ELR (cell line): ENCODE measurements around the gene SPINK5.

Experiments
- DNase-seq: peaks from one replicate; pipeline ENCODE4 v3.0.0-alpha.2; 2015; ENCODE audit warnings: low read depth

The SPINK5 gene

DNA sequence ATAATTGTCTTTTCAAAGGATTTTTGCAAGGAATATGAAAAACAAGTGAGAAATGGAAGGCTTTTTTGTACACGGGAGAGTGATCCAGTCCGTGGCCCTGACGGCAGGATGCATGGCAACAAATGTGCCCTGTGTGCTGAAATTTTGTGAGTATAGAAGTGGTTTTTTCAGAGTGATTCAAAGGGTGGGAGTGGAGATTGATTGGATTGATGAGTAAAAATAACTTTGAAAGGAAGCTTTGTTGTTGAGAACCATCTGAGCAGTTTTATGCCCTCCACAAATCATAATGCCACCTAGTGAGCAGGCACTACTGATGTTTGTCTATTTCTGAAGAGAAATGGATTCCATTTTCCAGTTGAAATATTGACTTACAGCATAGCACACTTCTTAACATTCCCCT lies 30.6 kb downstream of the SPINK5 start:
- no peak for DNase-seq

GRCh38 chr5:148104226-148104625 lies 40.4 kb downstream of the SPINK5 start:
- DNase-seq = no peak

GRCh38 chr5:148107608-148108007 lies 43.8 kb downstream of the SPINK5 start:
- no peak for DNase-seq

- no peak for DNase-seq
Measured at GRCh38 chr5:148113243-148113642, 49.5 kb downstream of the SPINK5 start.

GRCh38 chr5:148120317-148120716 lies 56.5 kb downstream of the SPINK5 start:
- DNase-seq = no peak

GRCh38 chr5:148125641-148126040 lies 61.9 kb downstream of the SPINK5 start:
- DNase-seq = peak; percentile 26

DNA sequence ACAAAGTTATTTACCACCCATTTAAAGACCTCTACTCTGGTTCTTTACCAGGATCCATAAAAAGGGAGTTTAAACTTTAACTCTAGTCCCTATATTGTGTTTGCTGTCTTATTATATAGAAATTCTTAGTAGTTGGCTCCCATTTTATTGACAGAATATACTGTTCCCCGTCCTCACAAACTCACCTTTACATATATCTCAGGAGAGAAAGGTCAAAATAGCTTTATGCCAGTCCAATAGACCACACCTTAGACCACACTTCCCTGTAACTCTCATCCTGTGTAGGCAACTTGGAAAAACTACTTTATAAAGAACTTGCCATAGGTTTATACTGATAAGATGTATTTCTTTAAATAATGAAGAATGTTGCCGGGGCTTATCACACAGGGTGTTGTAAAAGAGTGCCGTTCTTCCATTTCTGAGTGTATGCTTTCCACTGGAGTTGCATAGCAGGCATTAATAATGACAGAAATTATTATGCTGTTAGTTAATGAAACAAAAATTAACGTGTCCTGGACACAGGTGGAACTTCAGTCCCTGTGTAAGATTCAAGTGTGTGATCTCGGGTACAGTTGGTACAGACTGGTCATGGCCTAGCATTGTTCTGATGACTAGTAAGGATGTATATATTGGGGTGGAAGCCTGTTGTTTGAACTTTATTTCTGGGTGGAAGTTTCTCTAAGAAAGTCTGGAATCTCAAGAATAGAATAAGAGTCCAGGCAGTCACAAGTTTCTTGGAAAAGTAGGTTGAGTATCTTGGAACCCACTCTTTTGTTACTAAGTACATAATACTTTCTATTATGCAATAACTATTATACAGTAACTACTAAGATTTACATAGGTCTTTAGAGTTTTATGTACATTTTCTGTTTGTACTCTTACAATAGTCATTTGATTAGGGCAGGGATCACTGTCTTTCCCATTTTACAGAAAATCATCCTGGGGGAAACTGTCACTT lies 71.6 kb downstream of the SPINK5 start:
- DNase-seq = no peak

- DNase-seq = no peak
Measured at GRCh38 chr5:148140846-148141245, 77.1 kb downstream of the SPINK5 start.

DNA sequence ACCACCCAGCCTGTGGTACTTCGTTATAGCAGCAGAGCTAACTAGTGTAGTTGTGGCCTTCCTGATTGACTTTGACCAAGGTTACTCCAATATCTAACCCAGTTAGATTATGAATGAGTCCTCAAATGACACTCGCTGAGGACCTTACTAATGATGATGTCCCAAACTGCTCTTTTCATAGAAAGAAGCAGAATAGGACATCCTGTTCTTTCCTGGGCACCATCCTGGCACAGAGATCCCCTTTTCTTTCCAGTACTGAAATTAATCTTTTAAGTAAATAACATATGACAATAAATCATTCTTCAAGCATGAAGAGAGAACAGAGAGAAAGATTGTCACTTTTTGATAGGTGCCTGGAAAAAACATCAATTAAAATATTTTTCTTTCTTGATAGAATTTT lies 77.9 kb downstream of the SPINK5 start:
- DNase-seq = no peak

GRCh38 chr5:148145916-148146315 lies 82.1 kb downstream of the SPINK5 start:
- DNase-seq = peak; percentile 8

DNA sequence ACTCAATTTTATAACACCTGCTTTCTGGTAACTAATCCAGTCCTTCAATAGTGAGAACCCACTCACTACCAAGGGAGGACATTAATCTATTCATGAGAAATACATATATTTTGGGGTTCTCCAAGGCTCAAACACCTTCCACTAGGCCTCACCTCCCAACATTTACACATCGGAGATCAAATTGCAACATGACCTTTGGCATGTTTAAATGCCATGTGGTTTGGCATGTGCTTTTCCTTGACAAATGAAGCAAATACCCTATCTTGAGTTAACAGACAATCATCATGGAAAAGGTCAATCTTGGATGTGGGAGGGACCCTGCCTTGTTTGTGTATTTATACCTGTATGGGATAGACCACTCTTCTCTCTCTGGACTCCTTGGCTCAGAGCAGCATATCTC lies 82.7 kb downstream of the SPINK5 start:
- DNase-seq = no peak

DNA sequence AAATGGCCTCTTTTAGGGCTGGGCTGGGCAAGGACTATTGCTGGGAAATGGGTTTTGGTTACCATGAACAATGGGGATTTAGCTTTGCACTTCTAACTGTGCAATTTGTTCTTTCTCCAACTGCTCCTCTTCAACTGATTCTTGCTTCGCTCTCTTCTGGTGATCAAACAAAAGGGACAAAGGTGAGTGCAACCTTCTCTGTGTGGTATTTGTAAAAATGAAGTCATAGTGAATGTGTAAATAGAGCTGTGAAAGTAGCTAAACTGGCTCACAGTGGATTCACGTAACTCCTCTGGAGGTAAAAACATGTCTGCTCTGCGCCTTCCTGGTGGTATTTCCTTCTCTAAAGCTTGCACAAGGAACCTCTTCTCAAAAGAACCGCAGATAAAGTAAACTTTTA lies 83.6 kb downstream of the SPINK5 start:
- no peak for DNase-seq

DNA sequence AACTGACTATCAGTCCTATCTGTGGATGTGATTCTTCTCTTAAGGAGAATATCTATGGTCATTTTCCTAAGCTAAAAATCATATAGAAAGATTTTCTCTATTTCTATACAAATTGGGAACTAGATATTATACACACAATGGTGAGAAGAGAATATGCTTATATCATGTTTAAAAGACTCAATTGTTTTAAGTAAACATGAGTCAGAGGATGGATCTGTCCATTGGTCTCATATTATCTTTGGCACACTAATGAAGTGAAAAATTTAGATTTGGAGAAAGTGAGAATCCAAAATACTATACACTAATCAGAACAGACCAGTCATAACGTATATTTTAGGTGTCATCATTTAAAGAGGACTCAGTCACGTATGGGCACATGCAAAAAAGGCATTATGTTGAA lies 88.1 kb downstream of the SPINK5 start:
- no peak for DNase-seq

DNA sequence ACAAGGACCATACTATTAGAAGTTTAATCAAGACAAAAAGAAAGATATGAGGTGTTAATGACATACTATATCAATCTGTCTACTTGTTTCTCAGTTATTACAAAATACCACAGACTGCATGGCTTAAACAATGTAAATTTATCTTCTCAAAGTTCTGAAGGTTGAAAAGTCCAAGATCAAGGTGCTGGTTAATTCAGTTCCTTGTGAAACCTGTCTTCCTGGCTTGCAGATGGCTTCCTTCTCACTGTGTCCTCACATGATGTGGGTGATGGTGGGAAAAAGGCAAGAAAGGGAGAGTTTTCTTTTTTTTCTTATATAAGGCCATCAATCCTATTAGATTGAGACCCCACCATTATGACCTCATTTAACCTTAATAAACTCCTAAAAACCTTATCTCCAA lies 89.0 kb downstream of the SPINK5 start:
- no peak for DNase-seq

DNA sequence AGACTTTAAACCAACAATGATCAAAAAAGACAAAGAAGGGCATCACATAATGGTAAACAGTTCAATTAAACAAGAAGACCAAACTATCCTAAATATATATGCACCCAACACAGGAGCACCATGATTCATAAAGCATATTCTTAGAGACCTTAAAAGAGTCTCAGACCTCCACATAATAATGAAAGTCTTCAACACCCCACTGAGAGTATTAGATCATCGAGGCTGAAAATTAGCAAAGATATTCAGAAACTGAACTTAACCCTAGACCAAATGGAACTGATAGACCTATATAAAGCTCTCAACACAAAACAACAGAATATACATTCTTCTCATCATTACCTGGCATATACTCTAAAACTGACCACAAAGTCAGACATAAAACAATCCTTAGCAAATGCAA lies 92.8 kb downstream of the SPINK5 start:
- DNase-seq = no peak

DNA sequence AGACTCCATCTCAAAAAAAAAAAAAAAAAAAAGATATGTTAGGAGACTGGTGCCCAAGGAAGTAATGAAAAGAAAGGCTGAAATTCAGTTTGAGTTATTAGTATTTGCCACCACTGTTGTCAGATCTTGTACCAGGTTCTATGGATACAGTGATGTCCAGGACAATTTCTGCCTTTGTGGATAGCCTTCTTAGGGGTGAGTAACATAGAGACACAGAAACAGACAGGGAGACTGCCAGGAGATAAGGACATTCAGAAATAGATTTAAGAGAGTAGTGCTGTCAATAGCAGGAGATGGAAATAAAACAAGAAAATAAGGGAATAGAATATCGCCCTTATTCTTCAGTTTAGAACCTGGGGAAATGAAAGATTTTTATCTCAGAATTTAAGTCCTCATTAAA lies 98.3 kb downstream of the SPINK5 start:
- DNase-seq = no peak

- DNase-seq = no peak
Measured at GRCh38 chr5:148163345-148163744, 99.6 kb downstream of the SPINK5 start.

DNA sequence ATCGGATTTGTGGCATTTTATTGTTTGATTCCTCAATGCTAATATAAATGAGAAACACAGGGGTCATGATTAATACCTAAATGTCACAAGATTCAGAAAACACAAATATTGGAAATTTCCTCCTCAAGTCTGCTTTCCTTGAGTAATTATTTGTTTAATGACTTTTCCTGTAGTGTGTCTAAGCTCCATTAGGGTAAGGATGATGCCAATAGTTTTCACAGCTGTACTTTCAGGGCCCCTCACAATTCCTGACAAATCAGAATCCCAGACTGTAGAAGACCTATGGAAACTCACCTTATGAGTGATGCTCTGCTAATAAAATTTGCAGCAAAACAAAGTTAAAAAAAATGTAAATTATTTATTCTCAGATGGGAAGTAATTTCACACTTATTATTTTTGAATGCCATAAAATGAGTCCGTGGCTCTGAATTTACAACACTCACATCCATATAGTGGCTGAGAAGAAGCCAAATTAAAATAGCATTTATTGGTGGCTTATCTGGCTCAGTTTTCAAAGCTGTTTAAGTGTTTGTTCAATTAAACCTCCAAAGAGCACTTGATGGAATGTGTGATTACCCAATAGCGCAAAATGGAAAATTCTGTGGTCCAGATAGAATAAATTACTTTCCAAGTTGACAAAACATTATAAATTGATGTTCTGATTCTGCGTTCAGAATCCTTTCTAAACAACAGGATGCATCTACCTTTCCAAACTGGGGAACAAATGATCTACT lies 102.9 kb downstream of the SPINK5 start:
- no peak for DNase-seq

GRCh38 chr5:148168246-148168645 lies 104.5 kb downstream of the SPINK5 start, which contains the start of gene SPINK14:
SPINK14 (plus strand) TSS chr5:148168546; CDS start chr5:148169733, 1,187 bp downstream.
- no peak for DNase-seq

DNA sequence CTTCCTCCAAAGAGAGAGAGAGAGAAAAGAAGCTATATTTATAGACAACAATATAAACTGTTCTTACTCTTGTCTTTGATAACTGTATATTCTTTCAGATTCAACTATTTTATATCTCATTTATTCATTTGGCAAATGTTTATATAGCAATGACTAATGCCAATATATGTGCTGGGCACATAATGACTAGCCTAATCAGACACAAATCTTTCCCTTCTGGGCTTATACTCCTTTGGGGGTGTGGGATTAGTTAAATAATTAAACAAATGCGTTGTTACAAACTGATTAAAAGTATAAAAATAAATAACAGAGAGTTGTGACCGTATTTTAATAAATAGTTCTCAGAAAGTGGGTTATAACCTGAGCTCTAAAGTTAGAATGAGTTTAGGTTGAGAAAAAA lies 108.6 kb downstream of the SPINK5 start:
- DNase-seq = no peak

- DNase-seq = no peak
Measured at GRCh38 chr5:148176480-148176879, 112.7 kb downstream of the SPINK5 start.

DNA sequence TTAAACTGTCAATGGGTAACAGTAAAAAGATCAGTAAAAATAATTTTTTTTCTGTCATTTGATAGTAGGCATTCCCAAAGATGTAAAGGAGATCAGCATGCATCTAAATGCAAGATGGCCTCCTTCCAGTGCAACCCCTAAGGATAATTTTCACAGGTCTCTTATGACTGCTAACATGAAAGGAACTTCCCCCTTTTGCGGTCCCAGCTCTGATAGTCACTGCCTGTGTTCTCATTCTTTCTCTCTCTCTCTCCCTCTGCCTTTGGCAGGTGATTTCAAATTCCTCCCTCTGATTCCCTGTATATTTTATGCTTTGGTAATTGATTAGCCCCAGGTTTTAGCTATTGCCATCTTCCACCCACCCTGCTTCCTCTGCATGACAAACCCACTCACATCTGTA lies 113.4 kb downstream of the SPINK5 start:
- DNase-seq = no peak

DNA sequence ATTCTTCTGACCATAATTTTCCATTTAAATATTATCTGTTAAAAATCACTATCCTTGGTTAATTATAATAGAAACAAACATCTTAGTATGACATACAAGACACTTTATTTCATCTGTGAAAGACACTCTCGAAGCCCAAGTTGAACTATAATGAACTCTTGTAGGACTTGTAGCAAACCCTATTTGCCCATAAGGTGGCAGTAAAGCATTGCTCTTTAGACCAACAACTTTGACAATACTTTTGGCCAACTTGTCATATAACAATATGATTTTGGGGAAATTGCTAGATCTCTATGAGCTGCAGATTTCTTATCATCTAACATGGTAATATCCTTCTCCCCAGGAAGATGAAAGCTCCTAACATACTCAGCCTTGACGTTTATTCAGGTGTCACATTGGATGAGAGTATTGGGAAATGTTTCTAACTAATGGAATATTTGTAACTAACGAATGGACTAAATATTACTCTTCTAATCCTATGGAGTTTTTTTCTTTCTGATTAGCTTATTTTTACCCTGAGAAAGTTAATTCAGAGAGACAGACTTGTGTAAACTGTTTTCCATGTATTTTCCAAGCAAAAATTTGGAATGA lies 115.5 kb downstream of the SPINK5 start:
- peak; percentile 67 for DNase-seq
